ENCODE results near the gene TNP2.
A peak's percentile ranks its signal among the peaks of the same experiment; 100 is the strongest.

TNP2 gene

DNA sequence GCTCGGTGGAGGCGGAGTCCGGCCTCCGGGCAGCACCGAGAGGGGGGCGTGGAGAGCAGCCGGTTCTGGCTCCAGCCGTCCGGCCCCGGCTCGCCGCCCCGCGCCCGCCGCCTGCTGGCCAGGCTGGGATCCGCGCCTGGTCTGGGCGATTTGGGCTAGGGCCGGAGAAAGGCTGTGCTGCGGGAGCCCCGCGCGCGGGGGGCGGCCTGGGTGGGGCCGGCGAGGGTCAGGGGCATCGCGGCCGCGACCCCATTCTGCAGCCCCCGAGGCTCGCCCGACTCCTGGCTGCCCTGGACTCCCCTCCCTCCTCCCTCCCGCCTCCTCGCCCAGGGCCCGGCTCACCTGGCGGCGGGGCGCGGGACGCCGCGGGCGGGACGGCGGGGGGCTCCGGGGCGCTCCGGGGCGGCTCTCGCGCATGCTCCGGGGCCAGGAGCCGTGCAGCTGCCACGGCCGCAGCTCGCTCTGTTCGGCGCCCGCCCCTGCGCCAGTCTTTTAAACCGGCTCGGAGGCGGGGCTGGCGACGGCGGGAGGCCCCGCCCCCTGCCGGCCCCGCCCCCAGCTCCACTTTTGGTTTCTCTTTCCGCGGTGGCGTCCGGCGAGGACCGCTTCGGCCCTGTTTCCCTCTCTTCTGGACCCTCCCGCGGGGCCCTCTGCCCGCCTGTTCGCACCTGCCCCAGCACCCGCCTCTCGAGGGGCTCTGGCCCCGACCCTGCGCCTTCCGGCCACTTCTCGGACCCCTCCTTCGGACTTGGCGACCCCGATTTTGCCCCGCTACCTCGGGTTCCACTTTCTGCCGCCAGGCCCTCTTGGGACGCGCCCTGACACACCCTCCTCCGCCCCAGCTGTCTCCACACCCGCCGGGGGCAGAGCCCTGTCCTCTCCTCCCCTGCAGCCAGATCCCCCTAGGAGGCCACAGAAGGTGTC is 13.1 kb downstream of the TNP2 start, which contains the start of gene SOCS1:
Gene SOCS1, minus strand, starts transcription at position 468 of the 924 bp plus-strand sequence. CDS start 726 bp downstream, outside the sequence.
- peak; percentile 81 to 84 (median 83) for DNase-seq

DNA sequence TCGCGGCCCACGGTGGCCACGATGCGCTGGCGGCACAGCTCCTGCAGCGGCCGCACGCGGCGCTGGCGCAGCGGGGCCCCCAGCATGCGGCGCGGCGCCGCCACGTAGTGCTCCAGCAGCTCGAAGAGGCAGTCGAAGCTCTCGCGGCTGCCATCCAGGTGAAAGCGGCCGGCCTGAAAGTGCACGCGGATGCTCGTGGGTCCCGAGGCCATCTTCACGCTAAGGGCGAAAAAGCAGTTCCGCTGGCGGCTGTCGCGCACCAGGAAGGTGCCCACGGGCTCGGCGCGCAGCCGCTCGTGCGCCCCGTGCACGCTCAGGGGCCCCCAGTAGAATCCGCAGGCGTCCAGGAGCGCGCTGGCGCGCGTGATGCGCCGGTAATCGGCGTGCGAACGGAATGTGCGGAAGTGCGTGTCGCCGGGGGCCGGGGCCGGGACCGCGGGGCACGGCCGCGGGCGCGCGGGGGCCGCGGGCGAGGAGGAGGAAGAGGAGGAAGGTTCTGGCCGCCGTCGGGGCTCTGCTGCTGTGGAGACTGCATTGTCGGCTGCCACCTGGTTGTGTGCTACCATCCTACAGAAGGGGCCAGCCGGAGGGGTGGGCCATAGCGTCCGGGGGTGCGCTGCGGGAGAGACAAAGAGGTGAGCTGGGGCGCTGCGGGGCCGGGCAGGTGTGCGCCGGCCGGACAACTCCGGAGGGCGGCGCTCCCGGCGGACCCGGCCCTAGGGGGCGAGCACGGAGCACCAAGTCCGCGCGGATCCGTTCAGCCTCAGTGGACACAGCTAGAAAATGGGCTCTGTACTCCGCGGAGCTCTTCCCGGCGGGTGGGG is 14.0 kb downstream of the TNP2 start:
- DNase-seq = peak; percentile 46 to 71 (median 51)

DNA sequence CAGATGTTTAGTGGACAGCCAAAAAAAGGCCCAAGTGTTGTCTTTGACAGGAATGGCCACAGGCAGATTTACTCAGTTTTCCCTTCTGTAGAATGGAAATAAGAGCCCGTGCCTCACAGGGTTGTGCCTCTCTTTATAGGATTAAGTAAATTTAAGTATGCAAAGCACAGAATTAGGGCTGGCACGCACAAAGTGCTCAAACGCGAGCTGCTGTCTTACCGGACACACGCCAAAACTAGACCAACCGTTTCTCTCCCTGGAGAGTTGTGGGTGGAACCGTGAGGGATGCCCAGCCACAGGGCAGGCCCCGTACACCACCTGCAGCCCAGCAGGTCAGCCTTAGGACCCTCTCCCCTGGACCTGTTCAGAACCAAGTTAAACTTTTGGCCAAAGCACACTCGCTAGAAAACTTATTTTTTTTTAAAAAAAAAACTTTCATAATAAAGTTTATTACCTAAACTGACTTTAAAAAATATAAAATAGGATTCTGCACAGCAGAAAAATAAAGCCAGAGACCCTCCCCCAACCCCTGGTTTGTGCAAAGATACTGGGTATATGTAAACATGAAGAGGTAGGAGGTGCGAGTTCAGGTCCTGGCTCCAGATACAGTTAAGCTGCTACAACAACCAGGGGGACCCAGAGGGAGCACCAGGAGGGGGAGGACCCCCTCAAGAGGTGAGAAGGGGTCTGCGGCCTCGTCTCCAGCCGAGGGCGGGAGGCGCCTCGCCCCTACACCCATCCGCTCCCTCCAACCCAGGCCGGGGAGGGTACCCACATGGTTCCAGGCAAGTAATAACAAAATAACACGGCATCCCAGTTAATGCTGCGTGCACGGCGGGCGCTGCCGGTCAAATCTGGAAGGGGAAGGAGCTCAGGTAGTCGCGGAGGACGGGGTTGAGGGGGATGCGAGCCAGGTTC is 14.9 kb downstream of the TNP2 start:
- no peak for DNase-seq

DNA sequence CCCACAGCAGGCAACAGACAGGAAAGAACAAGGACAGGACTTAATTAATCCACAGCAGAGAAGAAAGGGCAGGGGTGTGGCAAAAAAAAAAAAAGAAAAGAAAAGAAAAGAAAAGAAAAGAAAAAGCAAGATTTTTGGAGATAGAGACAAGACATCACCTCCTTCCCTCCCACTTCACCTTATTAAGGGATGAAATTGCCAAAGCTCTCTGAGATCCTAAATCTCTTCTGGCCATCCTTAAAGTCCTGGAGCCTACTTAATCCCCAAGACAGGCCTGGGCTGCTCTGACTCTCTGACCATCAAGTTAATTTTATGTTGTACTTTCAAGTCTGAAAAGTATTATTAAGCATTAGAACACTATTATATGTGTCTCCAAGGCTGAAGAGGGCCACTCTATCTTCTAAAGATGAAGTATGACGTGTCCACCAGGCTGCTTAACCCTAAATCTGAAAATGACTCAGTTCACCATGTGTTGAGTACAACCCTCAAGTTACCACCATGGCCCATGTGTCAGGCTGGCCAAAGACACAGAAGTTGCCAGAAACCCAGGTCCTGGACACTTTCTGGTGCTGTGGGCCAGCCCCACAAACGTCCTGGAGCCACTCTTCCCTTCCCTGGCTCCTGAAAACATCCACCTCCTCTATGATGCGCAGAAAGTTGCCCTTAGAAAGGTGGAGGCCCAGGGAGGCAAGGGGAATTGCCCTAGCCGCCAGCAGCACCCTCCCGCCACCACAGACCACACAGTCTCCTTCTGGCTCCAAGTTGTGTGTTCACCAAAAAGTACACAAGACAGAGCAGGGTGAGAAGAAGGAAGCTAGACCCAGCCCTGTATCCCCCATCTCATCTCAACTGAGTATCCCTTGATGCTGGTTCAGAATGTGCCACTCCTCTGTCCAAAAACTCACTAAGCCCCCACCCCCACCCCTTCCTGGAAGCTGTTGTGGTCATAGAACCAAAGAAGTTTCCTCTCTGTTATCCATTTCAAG is 15.8 kb downstream of the TNP2 start:
- no peak for DNase-seq

DNA sequence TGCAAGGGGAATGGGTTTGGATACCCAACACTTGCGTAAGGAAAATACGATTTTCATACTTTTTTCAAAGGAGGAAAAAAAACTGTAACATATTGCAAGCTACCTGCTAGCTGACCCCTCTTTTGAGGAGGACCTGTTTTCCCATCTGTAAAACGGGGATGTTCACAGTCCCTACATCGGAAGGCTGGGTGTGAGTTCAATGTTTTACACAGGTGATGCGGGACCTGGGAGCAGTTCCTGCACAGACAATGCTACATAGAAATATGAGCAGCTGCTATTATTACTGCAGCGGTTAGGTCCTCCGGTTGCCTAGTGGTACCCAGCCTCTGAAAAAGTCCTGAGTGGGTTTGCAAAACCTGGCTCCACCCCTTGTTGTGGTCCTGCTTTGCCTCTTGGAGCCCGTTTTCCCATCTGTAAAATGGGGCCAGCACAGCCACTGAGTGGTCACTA is 16.6 kb downstream of the TNP2 start:
- no peak for DNase-seq

DNA sequence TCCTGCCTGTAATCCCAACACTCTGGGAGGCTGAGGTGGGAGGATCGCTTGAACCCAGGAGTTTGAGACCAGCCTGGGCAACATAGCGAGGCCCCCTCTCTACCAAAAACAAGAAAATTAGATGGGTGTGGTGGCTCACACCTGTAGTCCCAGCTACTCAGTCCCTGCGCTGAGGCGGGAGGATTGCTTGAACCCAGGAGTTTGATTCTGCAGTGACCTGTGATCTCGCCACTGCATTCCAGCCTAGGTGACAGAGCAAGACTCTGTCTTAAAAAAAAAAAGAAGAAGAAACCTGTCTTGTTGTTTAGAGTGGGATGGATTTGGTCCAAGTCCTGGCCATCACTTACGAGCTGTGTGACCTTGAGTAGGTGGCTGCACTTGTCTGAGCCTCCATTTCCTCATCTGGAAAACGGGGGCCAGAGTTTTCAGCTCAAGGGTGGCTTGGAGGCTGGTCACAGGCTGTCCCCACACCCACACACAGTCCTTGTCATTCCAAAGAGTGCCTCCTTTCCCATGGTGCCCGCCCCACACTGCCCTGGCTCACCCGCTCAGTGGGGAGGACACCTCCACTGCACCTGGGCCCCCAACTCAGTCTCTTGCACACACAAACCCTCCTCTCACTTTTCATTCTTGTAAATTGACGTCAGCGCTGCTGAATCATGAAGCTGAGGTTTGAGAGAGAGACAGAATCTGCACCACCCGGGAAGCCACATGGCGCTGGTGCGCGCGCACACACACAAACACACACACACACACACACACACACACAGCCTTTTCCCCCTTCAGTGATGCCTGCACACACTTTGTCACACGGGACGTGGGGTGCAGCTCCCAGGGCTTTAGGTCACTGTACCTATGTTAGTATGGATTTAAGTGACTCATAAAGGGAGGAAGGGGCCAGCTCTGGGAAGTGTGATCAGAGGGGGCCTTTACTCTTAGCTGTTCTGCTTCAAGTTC is 17.3 kb downstream of the TNP2 start:
- no peak for DNase-seq

DNA sequence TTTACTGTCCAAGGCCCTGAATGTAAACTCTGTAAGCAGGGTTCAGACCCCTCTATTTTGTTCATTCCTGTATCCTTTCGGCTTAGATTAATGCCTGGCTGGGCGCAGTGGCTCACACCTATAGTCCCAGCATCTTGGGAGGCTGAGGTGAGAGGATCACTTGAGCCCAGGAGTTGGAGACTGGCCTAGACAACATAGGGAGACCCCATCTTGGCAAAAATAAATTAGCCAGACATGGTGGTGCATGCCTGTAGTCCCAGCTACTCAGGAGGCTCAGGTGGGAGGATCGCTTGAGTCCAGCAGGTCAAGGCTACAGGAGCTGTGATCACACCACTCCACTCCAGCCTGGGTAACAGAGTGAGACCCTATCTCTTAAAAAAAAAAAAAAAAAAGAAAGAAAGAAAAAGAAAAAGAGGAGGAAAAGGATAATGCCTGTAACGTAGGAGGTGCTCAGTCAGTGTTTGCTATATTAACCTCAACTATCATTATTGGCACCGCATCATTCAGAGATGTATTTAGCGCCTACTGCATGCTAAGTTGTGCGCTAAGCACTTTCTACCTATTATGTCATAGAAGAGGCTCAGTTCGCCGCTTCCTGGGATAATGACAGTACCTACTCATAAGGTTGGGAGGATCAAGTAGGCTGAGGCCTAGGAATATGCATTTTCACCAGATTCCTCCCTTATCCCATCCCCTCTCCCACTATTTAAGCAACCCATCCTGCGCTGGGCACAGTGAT is 18.2 kb downstream of the TNP2 start:
- DNase-seq = no peak

DNA sequence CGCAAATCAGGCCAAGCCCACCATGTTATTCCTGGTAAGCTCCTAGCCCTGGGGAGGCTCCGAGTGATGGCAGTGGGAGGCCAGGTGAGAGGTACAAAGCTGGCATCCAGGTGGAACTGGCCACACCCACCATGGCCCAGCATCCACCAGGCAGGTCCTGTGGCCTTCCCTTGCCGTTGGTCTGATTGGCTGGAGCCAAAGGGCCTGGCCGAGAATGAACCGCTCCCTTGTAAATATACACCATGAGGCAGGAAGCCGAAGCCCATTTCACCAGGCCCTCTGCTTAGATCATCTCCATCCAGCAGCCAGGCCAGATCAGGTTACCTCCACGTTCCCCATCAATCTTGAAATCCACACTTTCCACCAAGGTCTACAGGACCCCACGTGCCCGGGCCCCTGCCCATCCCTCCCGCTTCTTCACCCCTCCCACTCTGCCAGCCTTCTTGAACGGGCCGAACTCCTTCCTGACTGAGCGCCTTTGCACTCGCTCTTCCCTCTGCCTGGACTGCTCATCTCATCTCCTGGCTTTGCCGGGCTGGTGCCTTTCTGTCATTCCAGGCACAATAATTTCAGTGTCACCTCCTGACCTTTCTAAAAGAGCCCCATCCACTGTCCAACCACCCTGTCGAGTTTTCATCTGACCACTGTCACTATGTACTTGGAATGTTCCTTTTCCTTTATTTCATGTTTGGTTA is 18.9 kb downstream of the TNP2 start:
- DNase-seq = peak in 1 of 3 experiments; percentile 51

DNA sequence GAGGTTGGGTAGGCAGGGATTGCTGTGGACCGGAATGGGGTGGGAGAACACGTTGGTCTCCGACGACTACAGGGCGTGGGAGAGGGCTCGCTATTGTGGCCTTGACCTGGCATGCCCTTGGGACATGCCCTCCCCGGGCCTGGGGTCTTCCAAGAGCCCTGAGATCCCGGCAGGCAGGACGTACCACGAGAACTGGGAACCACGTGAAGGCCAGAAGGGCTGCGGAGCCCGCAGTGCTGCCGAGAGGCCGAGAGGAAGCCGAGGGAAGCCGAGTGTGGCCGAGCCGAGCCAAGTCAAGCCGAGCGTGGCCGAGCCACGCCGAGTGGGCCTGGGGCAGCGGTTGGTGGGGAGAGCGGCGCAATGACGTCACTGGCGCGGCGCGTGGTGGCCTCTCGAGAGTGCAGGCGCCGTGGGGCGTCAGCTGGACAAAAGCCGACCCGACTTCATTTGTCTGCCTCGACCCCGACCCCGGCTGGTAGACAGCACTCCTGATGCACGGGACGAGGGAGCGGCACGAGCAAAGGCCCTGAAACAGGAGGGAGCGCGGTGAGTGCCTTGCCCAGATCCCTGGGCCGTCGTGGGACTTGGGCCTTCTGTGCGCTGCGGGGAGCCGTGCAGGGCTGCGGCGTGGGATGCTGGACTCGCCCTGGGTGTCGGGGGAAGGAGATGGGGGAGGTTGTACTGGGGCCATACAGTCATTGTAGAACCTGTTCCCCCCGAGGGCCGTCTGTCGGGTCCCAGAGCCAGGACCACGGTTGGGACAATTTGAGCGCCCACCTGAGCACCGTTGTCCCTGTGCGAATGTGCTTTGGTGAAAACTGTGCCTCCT is 19.7 kb downstream of the TNP2 start:
- DNase-seq = no peak

DNA sequence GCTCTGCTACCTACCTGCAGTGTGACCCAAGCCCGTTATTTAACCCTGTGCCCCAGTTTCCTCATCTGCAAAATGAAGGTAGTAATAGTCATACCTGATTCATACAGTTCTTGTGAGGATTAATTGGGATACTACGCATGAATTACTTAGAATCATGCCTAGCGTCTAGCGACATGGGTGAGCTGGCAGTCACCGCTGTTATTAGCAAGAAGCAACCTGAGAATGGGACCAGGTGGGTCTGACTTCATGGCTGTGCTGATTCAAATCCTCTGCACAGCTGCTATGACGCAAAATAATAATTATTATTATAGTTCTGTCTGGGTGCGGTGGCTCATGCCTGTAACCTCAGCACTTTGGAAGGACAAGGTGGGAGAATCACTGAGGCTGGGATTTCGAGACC is 21.0 kb downstream of the TNP2 start:
- DNase-seq = peak in 1 of 3 experiments; percentile 3

DNA sequence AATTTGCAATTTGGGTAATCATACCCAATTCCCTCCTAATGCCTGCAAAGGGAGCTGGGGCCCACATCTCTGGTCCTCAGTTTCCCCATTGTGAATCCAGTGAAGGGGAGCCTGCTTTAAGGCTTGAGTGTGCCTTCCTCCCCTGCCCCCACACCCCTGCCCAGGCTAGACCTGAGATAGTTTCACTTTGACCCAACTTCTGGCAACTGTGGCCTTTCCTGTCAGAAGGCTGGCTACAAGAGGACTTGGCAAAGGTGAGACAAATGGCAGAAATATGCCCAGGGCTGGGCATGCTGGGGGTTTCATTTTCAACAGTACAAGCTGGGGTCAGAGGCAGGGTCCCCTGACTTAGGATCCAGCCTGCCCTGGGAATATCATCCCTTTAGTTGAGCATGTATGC is 23.1 kb downstream of the TNP2 start:
- no peak for DNase-seq

DNA sequence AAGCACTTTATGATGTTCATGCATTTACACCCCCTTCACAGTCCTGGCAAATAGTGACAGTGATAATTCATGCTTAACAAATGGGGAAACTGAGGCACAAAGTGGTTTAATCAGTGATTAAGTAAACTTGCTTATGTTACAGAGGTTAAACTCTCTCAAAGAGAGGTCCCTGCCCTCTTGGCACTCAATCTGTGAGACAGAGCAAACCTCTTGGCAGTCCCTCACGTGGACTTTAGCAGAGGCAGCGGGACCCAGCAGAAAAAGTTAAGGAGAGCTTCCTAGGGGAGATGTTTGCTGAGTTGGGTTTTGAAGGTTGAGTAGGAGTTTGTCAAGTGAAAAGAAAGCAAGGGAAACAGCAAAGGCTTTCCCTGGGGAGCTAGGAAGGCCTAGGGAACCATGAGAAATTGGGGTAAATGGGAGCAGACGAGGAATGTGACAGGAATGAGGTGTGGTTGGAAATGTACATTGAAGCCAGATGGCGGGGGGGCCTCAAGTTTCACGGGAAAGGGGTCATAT is 23.8 kb downstream of the TNP2 start:
- no peak for DNase-seq

DNA sequence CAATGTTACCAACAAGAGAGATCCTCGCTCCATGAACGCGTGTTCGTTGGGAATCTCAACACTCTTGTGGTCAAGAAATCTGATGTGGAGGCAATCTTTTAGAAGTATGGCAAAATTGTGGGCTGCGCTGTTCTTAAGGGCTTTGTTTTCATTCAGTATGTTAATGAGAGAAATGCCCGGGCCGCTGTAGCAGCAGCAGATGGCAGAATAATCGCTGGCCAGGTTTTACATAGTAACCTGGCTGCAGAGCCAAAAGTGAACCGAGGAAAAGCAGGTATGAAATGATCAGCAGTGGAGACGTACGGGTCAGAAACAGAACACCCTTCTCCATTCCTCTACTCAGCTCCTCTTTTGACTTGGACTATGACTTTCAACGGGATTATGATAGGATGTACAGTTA is 26.5 kb downstream of the TNP2 start:
- DNase-seq = no peak

DNA sequence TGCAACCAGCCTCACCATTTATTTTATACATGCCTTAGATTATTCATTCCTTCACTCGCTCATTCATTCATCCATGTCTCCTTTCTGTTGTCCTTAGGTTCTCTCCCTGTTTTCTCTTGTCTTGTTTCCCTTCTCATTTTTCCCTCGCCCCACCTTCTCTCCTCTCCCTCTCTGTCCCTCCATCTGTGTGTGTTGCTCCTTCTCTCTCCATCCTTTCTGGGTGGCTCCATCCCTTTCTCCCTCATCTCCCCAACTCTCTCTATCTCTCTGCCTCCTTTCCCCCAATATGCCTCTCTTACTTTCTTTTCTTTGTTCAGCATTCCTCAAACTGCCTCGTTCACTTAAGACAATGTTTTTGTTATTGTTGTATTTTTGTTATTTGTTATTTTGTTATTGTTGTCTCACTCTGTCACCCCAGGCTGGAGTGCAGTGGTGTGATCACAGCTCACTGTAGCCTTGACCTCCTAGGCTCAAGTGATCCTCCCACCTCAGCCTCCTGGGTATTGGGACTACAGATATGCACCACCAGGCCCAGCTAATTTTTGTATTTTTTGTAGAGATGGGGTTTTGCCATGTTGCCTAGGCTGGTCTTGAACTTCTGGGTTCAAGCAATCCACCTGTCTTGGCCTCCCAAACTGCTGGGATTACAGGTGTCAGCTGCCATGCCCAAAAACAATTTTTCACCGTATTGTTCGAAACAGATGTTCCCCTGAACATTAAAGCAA is 27.5 kb downstream of the TNP2 start:
- no peak for DNase-seq

DNA sequence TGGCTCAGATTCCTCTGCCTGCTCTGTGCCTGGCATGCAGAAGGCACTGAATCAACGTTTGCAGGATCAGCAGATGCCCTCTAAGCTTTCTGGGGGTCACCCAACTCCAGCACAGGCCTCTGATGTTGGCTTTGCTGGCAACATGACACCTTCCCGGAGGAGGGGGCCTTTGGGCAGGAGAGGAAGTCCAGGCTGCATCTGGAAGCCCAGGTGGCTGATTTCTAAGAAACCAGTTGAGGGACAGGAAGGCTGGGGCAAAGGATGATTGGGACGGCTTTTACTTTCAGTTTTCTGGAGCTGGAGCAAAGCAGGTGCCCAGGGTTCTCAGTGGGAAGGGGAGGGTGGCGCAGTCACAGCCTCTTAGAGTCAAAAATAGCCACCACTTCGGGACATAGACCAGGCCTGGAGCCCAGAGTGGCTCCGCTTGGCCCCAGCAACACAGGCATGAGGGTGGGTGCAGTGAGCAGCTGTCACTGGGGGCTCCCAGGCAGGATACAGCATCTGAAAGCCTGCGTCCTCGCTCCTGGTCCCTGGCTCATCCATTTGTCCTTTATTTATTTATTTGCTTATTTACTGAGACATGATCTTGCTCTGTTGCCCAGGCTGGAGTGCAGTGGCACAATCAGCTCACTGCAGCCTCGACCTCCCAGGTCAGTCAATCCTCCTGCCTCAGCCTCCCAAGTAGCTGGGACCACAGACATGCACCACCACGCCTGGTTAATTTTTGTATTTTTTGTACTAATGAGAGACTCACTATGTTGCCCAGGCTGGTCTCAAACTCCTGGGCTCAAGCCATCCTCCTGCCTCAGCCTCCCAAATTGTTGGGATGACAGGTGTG is 28.3 kb downstream of the TNP2 start:
- DNase-seq = no peak
